ENCODE results near the gene BMPER.

The BMPER gene

DNA sequence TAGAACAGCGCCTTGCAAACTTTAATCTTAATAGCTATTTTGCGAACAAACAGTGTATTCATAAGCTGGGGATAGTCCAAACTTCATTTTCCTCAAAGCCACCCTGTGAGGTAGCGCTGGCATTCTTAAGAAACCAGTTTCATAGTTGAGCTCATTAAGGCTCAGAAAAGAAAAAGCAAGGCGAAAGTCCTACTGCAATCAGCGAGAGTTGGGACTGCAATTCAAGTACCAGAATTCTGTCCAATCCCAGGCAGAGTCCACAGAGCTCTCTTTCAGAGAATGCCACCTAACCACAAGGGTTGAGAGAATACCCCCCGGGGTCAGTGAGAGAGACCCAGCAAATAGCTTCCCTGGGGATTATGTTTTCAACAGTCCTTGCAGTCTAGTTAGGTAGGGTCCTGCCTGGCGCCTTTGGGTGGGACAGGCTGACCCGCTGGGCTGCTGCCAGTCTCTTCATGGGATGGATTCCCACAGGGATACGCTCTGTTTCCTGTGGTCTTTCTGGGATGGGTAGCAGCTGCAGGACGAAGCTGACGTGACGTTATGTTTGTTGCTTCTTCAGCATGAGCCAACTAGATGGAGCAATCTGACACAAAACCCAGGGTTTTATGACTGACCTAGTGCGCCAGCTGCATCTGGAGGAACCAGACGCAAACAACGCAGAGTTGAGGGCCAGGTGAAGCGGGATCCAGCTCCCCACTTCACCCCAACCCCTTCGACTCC lies 16.0 kb downstream of the BMPER start:
- DNase-seq (ENCODE audit: low read depth in 3 of 3, low spot score in 1 of 3) = no peak

DNA sequence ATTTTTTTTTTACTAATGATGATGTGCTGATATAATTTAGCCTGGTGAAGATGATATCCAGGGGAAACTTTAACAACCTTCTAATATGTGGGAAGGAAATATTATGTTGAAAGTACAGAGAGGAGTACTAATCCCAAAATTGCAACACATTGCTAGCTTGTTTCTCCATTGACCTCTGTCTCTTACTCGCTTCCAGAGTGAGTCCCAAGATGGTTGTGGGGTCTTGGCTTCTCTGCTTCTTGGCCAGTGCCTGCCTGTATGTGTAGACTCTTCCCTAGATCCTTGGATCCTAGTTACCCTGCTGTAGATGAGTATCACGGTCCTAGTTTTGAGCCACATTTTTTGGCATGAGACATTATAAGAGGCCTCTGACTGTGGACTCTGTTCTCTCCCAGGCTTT lies 17.5 kb downstream of the BMPER start:
- no peak for DNase-seq (ENCODE audit: low read depth in 3 of 3, low spot score in 1 of 3)

DNA sequence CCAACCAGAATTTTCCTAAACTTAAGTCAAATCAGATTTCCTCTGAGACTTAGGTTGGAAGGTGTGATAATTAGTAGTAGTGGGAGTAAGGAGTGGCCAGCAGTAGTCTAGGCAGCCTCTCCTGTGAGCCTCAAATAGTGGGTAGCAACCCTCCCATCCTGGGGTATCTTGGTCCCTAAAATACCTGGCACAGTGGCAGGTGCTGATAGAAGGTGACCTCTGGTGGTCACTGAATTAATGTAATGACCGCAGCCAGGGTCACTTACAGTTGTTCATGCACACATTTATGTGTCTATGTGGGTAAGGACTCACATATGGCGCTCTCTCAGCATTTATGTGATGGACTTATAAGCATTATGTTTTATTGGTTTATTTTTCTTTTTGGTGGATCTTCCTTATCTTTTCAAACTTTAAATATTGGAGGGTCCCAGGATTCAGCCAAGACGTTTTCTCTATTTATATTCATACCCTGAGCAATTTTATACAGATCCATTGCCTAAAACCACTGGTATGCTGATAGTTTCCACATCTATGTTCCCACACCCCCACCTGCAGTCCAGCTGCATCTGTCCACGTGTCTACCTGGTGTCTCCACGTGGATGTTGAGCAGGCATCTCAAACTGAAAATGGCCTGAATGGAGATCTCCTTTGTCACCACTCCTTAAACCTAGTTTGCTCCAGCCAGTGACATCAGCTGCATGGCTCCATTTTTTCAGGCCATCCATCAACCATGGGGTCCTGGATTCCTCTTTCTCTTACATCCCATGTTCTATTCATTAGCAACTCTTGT lies 18.3 kb downstream of the BMPER start:
- no peak for DNase-seq (ENCODE audit: low read depth in 3 of 3, low spot score in 1 of 3)

DNA sequence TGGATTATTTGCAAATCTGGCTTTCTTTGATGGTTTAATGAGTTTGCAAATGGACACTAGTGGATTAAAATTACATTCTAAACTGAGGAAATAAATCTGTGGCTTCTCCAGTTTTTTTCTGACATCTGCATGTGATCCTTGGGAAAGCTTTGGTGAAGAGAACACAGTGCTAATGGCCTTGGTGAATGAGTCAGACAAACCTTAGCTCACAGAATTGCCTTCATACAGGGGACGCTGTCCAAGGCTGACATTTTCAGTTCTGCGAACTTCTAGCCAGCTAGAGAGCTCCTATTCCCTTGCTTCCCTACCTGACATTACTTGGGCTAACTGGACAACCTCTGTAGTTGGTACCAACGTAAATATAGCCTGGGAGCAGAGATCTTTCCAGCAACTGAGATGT lies 21.2 kb downstream of the BMPER start:
- DNase-seq (ENCODE audit: low read depth in 3 of 3, low spot score in 1 of 3) = no peak

DNA sequence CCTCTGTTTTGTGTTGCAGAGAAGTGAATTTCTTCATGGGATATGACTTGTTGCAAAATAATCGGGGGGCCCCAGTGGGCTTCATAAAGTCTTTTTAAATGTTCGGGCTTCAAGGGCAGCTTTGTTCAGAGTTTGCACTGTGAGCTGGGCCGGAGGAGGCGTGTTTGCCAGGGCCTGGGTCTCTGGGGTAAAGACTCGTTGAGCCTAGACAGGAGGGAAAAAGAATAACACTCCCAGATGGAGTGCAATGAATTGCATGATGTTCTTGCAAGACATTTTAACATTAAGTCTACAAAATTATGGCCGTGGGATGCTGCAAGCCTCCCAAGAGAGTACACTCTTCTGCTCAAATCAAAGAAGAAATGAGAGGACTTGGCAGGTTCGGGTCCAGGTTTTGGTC lies 23.6 kb downstream of the BMPER start:
- no peak for DNase-seq (ENCODE audit: low read depth in 3 of 3, low spot score in 1 of 3)

DNA sequence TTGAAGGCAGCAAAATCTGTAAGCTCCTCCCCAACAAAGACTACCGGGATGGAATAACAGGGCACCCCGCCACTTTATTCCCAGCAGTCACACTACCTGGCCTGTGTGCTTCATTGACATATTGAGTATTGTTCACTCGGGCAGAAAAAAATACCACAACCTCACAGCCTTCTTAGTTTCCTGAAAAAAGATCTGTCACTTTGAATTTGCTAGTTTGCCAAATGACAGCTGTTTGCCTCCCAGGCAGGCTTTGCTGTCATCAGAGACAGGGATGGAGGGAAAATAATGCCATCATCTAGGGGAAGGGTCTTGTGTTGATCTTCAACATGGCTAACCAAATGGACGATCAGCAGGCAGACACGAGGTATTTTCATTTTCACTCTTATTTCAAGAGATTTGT lies 26.9 kb downstream of the BMPER start:
- DNase-seq (ENCODE audit: low read depth in 3 of 3, low spot score in 1 of 3) = no peak

DNA sequence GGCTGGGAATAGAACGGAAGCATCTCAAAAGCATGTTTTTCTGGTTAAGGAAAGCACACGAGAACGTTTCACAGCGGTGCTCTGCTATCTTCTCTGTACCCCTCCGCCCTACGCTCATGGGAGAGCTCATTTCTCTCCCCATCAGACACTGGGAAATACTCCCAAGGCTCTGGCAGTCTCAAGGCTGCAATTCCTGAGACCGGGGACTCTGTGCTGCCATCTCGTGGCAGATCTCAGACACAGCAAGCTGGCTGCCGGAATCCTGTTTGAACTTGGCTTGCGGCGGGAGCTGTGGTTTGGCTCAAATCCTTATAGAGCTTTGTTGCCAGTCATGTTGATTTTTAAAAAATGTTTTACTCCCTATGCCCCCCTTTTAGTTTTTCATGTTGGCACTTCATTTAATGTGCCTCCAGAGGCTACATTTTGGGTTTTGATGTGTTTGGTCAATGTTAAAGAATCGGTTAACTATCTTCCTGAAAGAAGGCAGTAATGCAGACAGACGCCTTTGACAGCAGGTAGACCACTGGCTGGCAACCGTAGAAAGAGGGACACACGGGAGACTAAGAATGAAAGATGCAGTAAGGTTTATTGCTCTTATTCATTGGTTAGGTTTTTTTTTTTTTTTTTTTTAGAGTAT lies 27.6 kb downstream of the BMPER start:
- DNase-seq (ENCODE audit: low read depth in 3 of 3, low spot score in 1 of 3) = peak in 2 of 3 donors; percentile 14 to 40

DNA sequence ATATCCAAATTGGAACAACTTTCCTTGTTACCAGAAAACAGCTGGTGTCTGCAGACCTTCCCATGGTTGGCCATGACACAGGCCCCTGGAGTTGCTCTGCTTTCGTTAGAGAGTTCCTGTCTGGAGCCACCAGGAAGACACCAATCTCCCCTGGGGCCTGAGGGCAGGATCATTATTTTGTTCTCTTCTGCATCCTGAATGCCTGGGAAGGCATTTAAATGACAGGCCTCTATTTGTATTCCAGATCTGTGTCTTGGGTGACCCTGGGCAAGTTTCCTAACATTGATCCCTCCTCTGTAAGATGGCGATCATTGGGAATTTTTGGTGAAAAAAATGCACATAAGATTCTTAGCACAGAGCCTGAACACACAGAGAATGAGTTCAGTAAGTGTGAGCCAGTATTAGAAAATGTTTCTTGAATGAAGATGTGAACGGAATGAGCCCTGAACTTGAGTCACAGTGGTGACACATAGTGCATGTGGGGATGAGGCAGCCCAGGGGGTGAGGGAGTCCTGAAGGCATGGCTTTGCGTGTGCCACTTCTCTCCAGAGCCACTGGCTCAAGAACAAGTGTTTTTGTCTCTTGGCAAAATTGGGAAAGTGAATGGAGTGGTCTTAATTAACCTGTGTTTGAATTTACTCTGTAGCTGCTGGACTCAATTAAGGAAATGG lies 28.4 kb downstream of the BMPER start:
- no peak for DNase-seq (ENCODE audit: low read depth in 3 of 3, low spot score in 1 of 3)

DNA sequence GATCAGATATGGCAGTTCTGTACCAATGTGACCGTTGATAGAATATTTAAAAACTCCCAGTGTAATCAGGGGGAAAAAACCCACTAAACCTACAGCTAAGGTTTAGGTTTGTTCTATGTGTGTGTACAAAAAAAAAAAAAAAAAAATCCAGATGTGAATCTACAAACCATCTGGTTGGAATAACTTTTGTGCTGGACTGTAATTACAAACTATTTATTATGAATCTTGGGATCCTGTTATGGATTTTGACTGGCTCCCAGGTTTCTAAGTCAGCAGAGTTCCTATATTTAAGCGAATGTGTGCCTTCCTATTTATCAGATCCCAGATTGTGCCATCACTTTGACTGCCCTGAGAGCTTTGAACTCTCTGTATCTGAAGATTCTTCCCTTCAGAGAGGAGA lies 29.1 kb downstream of the BMPER start:
- DNase-seq (ENCODE audit: low read depth in 3 of 3, low spot score in 1 of 3) = no peak

DNA sequence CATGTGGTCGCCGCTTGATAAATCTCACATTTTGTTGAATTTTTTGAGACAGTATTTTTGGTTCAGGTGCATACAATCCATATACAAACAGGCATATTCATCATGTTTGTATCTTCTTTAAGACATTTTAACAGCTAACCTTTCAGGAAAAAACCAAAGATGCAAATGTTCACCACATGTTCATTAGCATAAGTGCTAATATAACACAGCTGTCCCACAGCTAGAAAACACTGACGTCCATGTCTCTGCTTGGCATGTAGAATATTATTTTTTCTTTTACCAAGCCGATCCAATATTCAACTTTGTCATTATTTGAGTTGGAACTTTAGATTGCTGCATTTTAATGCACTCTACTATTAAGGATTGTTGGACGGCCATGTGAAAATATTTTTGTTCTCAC lies 31.2 kb downstream of the BMPER start:
- DNase-seq (ENCODE audit: low read depth in 3 of 3, low spot score in 1 of 3) = no peak

DNA sequence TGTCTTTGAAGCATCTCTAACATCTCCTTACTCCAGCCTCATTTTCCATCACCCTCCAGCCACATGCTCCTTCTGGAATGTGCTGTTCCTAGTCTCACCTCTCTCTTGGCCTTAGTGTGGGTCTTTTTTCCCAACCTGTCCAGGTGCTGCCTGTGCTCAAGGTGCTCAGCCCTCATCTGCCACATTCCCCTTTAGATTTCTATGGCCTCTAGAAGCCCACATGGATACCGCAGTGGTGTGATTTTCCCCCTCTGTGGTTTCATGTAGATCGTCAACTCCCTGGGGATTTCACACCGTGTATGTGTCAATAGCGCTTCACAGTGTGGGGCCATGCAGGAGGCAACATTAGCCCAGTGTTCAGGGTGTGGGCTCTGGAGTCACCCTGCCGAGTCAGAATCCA lies 32.5 kb downstream of the BMPER start:
- DNase-seq (ENCODE audit: low read depth in 3 of 3, low spot score in 1 of 3) = no peak

DNA sequence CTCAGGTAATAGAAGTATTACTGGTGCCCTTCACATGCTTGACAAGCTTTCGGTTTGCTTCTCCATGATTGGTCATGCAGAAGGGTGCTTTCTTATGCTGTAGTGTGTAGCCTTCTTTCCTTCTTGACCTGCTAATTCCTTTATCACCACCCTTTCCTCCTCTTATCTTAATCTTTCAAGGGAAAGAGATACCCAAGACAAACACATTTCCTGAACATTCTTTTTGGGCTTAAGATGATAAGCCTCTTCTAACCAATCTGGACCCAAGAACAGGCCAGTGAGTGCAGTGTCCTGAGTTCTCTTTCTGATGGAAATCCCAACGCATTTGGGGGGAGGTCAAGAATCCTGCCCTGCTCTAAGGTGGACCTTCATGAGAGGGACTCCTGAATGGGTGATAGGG lies 33.8 kb downstream of the BMPER start:
- no peak for DNase-seq (ENCODE audit: low read depth in 3 of 3, low spot score in 1 of 3)

DNA sequence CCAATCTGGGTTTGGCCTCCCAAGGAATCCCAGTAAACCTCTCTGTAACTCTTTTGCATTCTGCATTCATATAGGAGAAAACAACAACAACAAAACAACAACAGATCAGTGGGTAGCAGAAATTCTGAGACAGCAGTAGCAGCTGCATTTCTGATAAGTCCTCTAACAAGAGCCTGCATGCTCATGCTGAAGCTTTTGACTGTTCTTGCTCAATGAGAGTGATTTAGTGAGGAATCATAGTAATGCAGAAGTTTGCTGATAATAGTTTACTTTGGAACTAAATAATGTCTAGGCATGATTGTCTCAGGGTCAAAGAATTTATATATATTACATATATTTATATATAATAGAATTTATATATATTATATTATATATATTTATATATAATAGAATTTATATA lies 35.2 kb downstream of the BMPER start:
- no peak for DNase-seq (ENCODE audit: low read depth in 3 of 3, low spot score in 1 of 3)

DNA sequence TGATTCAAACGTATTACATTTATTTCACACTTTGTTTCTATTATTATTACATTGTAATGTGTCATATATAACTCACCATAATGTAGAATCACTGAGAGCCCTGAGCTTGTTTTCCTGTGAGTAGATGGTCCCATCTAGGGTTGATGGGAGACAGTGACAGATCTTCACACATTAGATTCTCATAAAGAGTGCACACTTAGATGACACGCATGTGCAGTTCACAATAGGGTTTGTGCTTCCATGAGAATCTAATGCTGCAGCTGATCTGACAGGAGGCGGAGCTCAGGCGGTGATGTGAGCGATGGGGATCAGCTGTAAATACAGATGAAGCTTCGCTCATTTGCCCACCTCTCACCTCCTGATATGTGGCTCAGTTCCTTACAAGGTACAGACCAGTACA lies 36.1 kb downstream of the BMPER start:
- no peak for DNase-seq (ENCODE audit: low read depth in 3 of 3, low spot score in 1 of 3)

DNA sequence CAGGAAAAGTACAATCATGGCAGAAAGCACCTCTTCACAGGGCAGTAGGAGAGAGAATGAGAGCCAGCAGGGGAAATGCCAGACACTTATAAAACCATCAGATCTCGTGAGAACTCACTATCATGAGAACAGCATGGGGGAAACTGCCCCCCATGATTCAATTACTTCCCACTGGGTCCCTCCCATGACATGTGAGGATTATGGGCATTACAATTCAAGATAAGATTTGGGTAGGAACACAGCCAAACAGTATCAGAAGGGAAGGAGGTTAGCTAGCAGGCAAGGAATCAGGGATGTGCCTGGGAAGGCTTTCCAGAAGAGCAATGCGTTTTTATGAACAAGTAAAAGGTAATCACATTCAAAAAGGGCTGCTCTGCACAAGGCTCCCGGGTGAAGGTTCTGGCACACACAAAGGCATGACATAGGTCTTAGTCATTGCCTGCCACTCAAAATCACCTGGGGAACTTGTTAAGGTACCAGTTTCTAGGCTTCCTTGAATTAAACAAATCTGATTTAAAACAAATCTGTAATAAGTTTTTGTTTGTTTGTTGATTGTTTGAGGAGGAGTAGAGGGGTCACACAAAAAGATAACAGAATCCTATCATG lies 40.9 kb downstream of the BMPER start:
- DNase-seq (ENCODE audit: low read depth in 3 of 3, low spot score in 1 of 3) = no peak

DNA sequence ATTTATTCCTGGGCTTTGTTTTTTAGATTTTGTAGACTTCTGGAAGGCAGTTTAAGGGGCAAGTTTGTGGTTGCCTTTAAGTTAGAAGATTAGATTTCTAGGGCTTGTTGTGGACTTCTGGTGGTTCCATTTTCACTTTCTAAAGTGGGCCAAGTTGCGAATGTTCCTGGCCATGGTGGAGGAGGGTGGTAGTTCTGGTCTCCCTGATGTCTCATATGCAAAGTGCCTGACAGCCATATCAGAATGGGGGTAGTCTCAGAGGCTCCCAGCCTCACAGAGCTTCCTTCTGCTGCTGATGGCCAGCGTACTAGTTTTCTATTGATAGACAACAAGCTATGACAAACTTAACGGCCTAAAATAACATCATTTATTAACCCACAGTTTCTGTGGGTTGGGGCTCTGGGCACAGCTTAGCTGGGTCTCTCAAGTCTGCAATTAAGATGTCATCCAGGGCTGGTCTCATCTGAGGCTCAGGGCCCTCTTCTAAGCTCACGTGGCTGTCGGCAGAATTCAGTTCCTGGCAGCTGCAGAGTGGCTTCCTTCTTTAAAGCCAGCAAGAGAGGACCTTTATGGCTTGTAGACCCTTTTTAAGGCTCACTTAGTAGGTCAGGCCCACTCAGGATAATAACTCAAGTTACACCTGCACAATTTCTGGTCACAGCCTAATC lies 44.8 kb downstream of the BMPER start:
- DNase-seq (ENCODE audit: low read depth in 3 of 3, low spot score in 1 of 3) = no peak

DNA sequence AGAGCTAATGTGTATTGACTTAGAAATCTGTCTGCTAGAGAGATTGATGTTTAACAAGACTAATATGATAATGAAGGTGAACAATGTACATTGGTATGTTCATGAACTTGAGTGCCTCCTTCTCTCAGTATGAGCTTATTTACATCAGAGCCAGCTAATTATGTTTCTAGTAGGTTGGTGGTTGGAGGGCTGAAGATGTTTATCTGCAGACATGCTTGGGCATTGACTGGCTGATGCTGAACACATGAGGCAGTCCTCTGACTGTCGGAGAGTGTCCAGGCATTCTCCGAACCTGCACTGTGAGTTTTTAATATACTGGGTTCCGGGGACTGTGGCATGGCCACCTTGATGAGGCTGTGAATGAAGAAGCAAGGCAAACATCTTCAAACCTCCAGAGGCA lies 47.5 kb downstream of the BMPER start:
- no peak for DNase-seq (ENCODE audit: low read depth in 3 of 3, low spot score in 1 of 3)

DNA sequence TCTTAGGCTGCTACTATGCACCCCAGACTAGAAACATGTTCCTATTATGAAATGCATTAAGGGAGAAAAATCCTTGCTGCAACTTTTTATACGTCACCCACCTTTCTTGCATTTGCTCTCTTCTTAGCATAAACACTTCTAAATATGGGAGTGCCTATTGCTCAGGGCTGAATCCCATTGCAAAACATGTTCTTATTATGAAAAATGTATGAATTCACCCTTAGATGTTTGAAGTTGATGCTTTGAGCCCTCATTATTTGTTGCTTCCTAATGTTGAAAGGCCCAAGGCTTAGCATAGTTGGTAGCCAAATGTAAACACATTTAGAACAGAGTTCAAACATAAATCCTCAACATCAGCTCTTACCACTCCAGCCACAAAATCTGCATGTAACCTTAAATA lies 52.8 kb downstream of the BMPER start:
- DNase-seq (ENCODE audit: low read depth in 3 of 3, low spot score in 1 of 3) = no peak

DNA sequence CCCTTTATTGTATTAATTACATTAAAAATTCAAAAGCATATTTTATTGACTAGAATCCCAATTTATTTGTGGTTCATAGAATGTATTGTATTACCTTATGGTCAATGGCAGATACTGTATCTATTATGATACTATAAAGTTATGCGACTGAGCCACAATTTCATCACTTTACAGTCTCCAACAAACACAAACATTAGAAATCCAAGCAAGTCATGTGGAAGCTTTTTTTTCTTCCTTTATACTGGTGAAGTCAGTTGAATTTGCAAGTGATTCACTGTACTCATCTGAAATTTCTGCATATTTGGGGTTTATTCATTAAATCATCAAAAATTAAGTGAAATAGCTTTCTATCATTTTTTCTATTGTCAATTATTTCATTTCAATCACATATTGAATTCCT lies 54.3 kb downstream of the BMPER start:
- no peak for DNase-seq (ENCODE audit: low read depth in 3 of 3, low spot score in 1 of 3)

DNA sequence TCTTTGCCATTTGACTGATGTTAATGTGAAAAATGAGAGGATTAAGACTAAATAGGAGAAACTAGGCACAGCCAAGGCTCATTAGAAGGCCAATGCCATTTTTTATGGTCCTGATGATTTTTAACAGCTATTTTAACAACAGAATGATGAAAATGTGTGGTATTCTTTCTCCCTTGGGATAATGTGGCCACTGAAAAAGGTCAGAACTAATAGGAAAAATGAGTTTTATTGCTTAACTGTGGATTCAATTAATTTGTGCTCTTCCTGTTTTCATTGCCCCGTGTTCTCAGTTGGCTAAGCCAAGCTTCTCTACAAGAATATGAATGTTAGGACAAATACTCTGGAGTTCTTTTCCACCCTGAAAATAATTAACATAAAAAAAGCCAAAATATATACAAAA lies 56.6 kb downstream of the BMPER start:
- DNase-seq (ENCODE audit: low read depth in 3 of 3, low spot score in 1 of 3) = no peak
